Effector memory CD4-positive, alpha-beta T cell (primary cell): ENCODE data around the gene OR2V2.

Experiments
- DNase-seq, 3 donors: peaks; one replicate each; pipeline ENCODE4 v3.0.0-alpha.2; 2020
- H3K27ac ChIP-seq: 2 replicates; pipeline ENCODE4 v1.7.0; 2013; ENCODE audit warnings: mild to moderate bottlenecking, low read length, moderate library complexity; ENCODE audit not compliant: insufficient read depth, poor library complexity, severe bottlenecking
- H3K27me3 ChIP-seq: replicated peaks from 2 replicates; pipeline ENCODE4 v1.7.0; 2013; ENCODE audit warnings: mild to moderate bottlenecking, low read length; ENCODE audit not compliant: insufficient read depth, control insufficient read depth, poor library complexity, severe bottlenecking
- H3K36me3 ChIP-seq: 2 replicates; pipeline ENCODE4 v1.7.0; 2013; ENCODE audit warnings: mild to moderate bottlenecking, low read length, moderate library complexity; ENCODE audit not compliant: control insufficient read depth, insufficient read depth
- H3K4me1 ChIP-seq: 2 replicates; pipeline ENCODE4 v1.7.0; 2013; ENCODE audit warnings: low read length, mild to moderate bottlenecking; ENCODE audit not compliant: control insufficient read depth, insufficient read depth, poor library complexity, severe bottlenecking
- H3K4me3 ChIP-seq: 2 replicates; pipeline ENCODE4 v1.7.0; 2013; ENCODE audit warnings: low read length, low read depth, mild to moderate bottlenecking; ENCODE audit not compliant: insufficient read depth, poor library complexity, severe bottlenecking
- H3K9me3 ChIP-seq: 2 replicates; pipeline ENCODE4 v1.7.0; 2013; ENCODE audit warnings: mild to moderate bottlenecking, low read length, moderate library complexity; ENCODE audit not compliant: control insufficient read depth

Gene OR2V2

GRCh38 chr5:181181650-181182565 is 34.5 kb downstream of the OR2V2 start:
- Histone ChIP-seq H3K4me1 (peaks cover 3% of the 10 kb centered on the region), H3K36me3 (no peaks in the 10 kb centered on the region), H3K4me3 (no peak overlapping the region), H3K9me3 (no peaks in the 10 kb centered on the region), H3K27me3 (no peaks in the 10 kb centered on the region), H3K27ac (no peak overlapping the region)
- peak; percentile 45 to 63 (median 55) for DNase-seq

- DNase-seq, result no peak
- no peak overlapping the region for H3K27ac ChIP-seq
- H3K4me3 ChIP-seq, result no peak overlapping the region
These were observed 35.3 kb downstream of the OR2V2 start for GRCh38 chr5:181182651-181183050.

DNA sequence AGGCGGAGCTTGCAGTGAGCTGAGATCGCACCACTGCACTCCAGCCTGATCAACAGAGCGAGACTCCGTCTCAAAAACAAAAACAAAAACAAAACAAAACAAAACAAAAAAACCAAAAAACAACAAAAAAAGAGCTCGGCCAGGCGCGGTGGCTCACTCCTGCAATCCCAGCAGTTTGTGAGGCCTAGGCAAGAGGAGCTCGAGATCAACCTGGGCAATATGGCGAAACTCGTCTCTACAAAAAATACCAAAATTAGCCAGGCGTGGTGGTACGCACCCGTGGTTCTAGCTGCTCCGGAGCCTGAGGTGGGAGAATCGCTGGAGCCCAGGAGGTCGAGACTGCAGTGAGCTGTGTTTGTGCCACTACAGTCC is 37.4 kb downstream of the OR2V2 start:
- Histone ChIP-seq H3K4me3 (no peak overlapping the region), H3K4me1 (peaks cover 3% of the 10 kb centered on the region), H3K27me3 (no peaks in the 10 kb centered on the region), H3K27ac (no peak overlapping the region), H3K36me3 (no peaks in the 10 kb centered on the region), H3K9me3 (no peaks in the 10 kb centered on the region)
- no peak for DNase-seq

More at GRCh38 chr5:181182651-181183050, 35.3 kb downstream of the OR2V2 start:
- Histone ChIP-seq H3K4me1 (peaks cover 3% of the 10 kb centered on the region), H3K36me3 (no peaks in the 10 kb centered on the region), H3K27me3 (no peaks in the 10 kb centered on the region), H3K9me3 (no peaks in the 10 kb centered on the region)

- no peaks in the 10 kb centered on the region for H3K27me3 ChIP-seq
- no peak overlapping the region for H3K4me3 ChIP-seq
- H3K9me3 ChIP-seq, result no peaks in the 10 kb centered on the region
- DNase-seq, result no peak
- no peak overlapping the region for H3K27ac ChIP-seq
- peaks cover 3% of the 10 kb centered on the region for H3K4me1 ChIP-seq
- no peaks in the 10 kb centered on the region for H3K36me3 ChIP-seq
These were observed 38.2 kb downstream of the OR2V2 start for GRCh38 chr5:181185560-181185959.

DNA sequence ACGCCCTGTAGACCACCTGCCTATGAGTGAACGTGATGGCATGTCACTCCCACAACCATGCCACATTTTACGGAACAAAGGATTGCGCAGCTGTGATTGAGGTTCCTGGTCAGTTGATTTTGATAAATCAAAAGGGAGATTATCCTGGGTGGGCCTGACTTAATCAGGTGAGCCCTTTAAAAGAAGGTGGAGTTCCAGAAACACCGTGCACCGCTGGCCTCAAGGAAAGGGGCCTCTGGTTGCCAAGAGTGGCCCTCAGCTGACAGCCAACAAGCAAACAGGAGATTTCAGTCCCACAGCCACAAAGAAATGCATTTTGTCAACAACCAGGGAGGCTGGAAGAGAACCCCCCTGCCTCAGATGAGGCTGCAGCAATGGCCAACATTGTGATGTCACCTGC is 38.6 kb downstream of the OR2V2 start:
- Histone ChIP-seq H3K9me3 (no peaks in the 10 kb centered on the region), H3K36me3 (no peaks in the 10 kb centered on the region), H3K4me3 (no peak overlapping the region), H3K27ac (no peak overlapping the region), H3K27me3 (no peaks in the 10 kb centered on the region), H3K4me1 (peaks cover 4% of the 10 kb centered on the region)
- DNase-seq, result no peak

- Histone ChIP-seq H3K27me3 (no peaks in the 10 kb centered on the region), H3K4me3 (no peak overlapping the region), H3K4me1 (peaks cover 7% of the 10 kb centered on the region), H3K36me3 (no peaks in the 10 kb centered on the region), H3K9me3 (no peaks in the 10 kb centered on the region), H3K27ac (no peak overlapping the region)
- DNase-seq, result no peak
These were observed 39.7 kb downstream of the OR2V2 start for GRCh38 chr5:181186986-181187499.

DNA sequence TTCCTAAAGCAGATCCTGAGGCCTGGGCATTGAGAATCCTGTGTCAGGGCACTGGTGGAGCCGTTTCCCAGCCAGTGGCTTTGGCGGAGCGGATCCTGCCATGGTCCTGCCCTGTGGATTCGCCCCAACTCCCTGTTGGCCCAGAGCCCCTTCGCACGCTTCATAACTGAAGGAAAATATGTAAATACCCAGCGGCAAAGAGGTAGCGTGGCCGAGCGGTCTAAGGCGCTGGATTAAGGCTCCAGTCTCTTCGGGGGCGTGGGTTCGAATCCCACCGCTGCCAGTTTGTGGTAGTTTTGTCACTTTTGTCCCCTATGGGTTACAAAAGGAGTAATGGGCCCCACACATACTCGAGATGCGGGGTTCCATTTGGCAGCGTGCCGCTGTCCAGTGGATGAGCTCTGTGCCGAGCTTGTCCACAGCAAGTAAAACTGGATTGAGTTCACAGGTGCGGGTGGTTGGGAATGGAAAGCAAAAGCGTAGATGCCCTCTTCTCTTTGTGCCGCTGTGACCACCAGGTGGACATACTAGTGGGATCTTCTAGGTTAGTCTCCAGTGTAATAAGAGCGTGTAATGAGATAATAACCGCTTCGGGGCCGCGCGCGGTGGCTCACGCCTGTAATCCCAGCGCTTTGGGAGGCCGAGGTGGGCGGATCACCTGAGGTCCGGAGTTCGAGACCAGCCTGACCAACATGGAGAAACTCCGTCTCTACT is 40.3 kb downstream of the OR2V2 start:
- peak in 2 of 3 donors; percentile 33 to 34 for DNase-seq

DNA sequence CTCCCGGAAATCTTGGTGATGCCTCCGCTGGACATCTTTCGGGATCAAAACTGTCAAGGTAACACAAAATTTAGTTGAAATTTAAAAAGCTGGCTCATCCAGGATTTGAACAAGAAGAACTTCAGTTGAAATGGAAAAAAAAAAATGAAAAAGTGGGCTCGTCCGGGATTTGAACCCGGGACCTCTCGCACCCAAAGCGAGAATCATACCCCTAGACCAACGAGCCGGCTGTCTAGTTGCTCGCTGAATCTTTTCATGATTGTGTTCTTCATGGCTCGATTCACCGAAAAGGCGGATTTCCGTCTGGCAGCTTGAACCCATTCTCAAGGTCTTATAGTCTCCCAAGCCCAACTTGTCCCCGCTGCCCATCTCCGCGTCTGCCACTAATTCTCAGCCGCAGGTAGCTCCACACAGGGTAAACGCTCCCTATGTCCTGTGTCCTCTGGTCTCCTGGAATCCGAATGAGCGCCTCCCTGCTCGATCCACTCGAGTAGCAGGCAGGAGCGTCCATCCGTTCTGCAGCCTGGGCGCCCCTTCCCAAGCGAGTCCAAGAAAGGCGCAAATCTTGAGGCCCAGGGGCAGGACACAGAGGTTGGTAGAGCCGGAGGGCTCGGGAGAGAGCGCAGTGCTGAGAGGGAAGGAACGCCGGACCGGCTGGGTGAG is 41.4 kb downstream of the OR2V2 start:
- Histone ChIP-seq H3K4me1 (peaks cover 10% of the 10 kb centered on the region), H3K27me3 (no peaks in the 10 kb centered on the region)
- peak; percentile 63 to 65 (median 64) for DNase-seq

More for the DNA sequence above, 40.3 kb downstream of the OR2V2 start:
- Histone ChIP-seq H3K9me3 (no peaks in the 10 kb centered on the region), H3K27me3 (no peaks in the 10 kb centered on the region), H3K36me3 (no peaks in the 10 kb centered on the region), H3K4me3 (no peak overlapping the region), H3K4me1 (peaks cover 10% of the 10 kb centered on the region), H3K27ac (no peak overlapping the region)

GRCh38 chr5:181189363-181189961 is 42.1 kb downstream of the OR2V2 start:
- peak overlapping the region; percentile 97 for H3K4me3 ChIP-seq
- peaks cover 10% of the 10 kb centered on the region for H3K4me1 ChIP-seq
- H3K9me3 ChIP-seq, result no peaks in the 10 kb centered on the region
- peak in 2 of 3 donors; percentile 36 to 37 for DNase-seq
- peak overlapping the region; percentile 73 for H3K27ac ChIP-seq
- H3K27me3 ChIP-seq, result no peaks in the 10 kb centered on the region
- no peaks in the 10 kb centered on the region for H3K36me3 ChIP-seq

More for the DNA sequence above, 41.4 kb downstream of the OR2V2 start:
- no peaks in the 10 kb centered on the region for H3K36me3 ChIP-seq
- H3K9me3 ChIP-seq, result no peaks in the 10 kb centered on the region
- peak overlapping the region; percentile 64 for H3K27ac ChIP-seq
- peak overlapping the region; percentile 97 for H3K4me3 ChIP-seq
